ENCODE data around the gene CCBE1.

DNA sequence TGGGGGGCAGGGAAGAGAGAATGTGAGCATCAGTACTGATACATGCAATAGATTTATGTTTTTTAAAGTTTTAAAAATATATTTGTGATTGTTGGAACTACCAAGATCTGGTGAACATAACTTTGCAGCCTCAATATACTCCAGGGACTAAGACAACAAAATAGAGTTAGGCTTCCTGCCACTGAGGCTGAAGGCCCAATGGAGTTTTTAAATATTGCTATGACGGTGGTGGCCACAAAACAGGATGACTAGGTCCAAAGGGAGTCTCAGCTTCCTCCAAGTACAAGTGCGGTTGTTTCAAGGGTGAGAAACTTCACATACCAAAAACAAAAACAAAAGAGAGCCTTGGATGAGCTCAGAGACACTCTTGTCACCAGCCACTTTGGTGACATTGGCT is 72.9 kb downstream of the CCBE1 start:
- TF ChIP-seq, protein P1, sequence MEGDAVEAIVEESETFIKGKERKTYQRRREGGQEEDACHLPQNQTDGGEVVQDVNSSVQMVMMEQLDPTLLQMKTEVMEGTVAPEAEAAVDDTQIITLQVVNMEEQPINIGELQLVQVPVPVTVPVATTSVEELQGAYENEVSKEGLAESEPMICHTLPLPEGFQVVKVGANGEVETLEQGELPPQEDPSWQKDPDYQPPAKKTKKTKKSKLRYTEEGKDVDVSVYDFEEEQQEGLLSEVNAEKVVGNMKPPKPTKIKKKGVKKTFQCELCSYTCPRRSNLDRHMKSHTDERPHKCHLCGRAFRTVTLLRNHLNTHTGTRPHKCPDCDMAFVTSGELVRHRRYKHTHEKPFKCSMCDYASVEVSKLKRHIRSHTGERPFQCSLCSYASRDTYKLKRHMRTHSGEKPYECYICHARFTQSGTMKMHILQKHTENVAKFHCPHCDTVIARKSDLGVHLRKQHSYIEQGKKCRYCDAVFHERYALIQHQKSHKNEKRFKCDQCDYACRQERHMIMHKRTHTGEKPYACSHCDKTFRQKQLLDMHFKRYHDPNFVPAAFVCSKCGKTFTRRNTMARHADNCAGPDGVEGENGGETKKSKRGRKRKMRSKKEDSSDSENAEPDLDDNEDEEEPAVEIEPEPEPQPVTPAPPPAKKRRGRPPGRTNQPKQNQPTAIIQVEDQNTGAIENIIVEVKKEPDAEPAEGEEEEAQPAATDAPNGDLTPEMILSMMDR (IDR thresholded peaks at IDR 0.05; ENCODE audit: insufficient read depth, low read length, poor library complexity, severe bottlenecking) = no peak
- TF ChIP-seq EZH2phosphoT487 (conservative IDR thresholded peaks at IDR 0.05; ENCODE audit: low read length) = no peak

Measured in SU-DHL-6 (cell line).